Measurements from ENCODE around the gene OSBPL5.

The OSBPL5 gene

DNA sequence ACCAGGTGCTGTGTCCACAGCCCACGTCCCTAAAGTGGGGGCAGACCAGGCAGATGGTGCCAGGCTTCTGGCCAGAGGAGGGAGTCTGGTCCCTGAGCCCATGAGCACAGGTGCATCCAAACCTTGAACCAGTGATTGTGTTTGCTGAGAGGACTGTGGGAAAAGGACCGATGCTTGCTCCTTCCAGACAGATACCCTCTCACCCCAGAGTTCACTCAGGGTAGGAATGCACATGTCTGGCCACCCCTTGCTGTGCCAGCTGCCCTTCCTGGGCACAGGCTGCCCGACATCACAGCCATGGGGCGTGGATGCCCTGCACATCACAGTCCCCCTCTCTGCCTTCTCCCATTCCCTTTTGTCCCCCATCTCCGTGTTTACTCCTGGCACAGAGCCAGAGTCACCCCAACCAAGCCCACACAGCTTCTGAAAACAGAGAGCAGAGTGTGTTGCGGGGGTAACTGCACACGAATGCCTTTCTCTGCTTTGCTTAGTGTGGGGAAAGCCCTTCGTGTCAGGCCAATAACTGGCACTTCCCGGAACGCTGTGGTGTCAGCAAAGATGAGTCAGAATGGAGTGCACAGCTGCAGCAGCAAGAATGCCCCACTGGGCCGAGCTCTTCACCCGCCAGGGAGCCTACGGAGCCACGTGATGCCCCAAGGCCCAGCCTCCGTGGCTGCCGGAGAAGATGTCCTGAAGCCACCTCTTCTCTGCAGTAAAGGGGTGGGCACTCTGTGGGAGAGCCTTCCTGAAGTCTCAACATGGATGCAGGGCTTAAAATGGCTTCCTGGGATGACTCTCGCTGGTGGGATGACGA, 115.5 kb downstream of the OSBPL5 start:
- DNase-seq, result peak; percentile 73

DNA sequence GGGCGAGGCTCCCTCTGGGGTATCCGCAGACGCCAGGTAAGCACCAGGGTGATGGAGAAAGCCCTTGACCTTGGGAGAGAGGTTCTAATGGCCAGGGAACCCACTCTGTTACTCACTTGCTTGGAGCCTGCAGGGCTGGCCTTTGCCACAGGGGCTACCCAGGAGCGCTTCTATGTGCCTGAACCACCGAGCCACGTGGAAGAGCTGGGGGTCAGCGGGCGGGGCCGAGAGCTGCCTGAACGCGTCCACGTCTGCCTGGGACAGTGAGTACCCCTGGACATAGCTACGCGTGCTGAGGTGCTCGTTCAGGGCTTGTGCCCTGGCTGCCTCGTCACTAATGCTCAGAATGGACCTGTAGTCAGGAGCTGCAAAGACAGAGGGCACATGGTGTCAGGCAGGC, 117.5 kb downstream of the OSBPL5 start:
- no peak for DNase-seq

DNA sequence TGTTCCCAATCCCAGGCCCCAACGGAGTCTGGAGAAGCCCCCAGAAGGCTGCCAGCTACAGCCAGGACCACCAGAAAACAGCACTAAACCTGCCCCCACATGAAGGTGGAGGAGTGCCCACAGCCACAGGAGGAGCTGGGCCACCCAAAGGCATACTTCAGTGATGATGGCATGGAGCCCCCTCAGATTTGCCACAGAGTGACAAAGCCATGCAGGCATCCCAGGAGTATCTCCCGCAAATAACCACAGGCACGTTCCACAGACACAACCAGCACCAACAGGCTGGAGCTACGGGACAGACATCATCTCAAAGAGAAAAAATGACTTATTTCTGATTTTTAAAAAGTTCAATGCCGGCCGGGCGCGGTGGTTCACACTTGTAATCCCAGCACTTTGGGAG, 118.5 kb downstream of the OSBPL5 start:
- no peak for DNase-seq

DNA sequence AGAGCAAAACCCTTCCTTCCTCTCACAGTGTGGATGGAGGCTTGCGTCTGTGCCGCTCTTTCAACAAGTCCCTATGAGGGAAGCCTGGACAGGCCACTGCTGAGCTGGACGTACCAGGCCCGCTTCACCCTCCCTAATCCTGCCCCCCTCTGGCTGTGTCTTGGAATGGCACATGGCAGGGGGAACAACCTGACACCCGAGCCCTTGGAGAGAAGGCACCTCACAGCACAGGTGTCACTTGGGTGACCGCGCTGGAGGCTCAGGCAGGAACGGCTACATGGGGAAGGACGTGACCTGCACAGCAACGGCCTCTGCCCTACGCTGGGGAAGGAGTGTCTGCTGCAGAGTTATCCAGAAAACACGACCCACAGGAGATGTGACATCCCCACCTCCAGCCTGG, 118.9 kb downstream of the OSBPL5 start:
- DNase-seq, result no peak

DNA sequence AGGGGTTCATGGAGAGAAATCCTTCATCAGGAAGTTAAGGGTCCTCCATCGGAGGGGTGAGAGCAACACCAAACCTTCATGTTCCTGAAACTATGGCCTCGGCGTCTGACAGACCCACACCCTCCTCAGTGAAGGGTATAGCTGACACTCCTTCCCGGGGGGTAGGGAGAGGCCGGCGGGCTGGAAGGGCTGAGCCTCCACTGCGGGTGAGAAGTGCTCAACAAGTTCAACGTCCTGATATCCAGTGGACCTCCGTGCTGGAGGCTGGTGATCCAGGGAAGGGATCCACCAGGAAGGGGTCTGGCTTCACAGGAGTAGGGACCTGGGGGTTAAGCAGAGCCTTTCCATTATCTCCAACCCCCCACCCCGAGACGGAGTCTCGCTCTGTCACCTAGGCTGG, 120.2 kb downstream of the OSBPL5 start:
- no peak for DNase-seq

DNA sequence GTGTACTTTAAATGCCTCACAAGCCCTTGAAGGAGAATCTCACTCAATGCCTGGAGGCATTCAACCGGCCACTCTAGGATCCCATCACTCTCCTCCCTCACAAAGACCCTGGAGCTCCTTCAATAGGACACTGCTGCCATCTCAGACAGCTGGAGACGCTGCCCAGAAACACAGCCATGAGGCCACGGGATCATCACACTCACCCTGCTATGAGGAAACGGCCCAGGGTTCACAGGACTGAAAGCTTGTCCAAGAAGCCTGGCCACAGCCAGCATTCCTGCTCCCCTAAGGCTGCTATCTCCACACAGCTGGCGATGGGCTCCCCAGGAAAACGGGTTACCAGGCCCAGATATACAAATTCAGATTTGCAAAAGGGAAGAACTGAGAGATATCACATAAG, 121.1 kb downstream of the OSBPL5 start:
- peak; percentile 77 for DNase-seq

DNA sequence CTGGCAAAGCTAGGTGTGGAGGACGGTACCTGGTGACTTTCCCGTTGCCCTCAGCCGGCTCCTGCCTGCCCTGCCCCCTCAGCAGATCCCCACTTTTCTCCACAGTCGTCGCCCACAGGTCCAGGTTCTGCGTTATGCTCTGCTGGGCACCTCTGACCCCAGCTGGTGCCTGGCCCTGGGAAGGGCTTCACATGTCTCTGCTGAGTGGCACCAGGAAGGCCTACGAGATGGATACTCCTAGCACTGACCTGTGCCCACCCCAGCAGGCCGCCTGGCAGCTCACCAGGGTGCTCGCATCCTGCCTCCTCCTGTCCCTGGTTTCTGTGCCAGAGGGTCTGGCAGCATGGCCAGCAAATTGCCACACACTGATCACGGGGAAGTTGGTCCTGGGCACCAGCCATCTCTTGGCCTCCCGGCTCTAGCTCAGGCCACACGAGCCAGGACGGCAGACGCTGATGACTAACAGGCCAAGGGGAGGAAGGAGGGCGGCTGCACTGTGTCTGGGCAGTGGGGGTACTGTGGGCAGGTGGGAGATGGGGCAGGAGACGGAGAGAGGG, 121.7 kb downstream of the OSBPL5 start:
- no peak for DNase-seq

DNA sequence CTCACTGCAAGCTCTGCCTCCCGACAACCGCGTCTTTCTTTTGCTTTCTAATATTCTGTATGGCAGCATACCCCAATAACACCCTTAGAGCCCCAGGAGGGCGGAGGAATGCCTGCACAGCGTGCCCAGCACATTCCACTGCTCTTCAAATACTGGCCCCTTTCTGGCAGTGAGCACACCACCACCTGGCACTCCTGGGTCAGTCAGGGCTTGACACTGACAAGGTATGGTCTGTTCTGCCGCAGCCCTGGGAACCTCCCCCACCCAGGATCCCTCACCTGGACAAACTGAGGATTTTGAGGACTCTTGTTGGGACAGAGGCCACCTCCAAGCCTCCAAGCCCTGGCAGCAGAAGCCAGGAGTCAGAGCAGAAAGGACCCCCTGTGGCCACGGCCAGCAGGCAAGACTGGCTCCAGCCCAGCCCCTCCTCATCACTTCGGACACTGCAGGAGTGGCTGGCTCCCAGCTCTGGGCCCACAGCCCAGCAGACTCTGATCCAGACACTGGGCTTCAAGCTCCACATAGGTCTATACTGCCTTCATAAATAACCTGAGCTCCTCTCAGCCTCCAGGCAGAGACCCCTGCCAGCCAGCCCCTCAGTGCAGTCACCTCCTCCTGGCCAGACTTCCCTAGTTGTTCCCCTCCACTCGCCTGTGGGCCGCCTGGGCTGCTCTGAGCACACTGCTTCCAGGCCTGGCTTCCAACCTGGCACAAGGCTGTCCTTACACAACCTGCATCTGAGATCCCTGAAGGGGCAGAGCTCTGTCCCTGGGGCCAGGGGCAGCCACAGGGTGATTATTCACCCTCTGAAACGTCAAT, 122.4 kb downstream of the OSBPL5 start:
- DNase-seq, result no peak

DNA sequence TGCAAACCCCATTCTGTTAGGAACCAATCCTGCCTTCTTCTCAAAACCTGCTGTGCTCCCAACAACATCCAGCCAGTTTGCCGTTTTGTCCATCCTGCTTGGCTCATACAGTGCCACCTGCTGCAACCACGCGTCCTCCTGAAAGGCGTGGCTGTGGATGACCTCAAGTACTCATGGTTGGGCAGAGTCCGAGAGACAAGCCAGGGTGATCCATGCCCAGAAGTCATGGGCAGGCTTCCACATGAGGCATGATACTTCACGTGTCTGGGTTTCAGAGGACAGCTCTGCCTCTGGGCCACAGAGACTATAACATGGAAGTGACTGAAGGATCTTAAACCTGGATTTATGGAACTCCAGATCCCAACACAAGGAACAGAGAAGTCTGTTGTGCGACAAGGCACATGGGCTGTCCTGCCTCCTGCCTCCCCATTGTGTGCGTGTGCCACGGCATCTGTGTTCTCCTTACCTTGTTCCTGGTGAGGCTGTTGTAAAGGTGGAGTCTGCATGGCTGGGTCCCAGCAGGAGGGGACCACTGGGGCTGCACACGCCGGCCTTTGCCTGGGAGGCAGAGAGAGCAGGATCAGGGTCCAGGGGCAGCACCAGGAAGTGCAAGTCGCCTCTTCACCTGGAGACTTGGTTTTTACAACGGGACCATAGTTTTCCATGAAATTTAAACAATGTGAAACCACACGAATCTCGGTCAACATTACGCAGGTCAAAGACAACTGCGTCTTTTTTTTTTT, 123.2 kb downstream of the OSBPL5 start:
- no peak for DNase-seq

DNA sequence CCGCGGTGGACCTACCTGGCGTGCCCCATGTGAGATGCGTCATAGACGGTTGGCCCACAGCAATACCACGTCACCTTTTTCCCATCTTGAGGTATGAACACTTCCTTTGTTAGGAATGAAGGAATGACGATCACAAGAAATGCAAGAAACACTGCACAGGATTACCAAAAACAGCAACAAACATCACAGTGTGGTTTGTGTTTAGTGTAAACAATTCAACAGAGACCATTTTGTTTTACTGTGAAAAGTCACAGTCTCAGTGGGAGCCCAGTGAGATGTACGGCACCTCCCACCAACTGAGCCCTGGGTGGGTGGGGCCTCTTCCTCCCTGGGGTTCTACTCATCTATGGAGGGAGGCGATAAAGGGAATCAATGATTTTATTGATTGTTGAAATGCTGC, 124.2 kb downstream of the OSBPL5 start:
- DNase-seq, result no peak

DNA sequence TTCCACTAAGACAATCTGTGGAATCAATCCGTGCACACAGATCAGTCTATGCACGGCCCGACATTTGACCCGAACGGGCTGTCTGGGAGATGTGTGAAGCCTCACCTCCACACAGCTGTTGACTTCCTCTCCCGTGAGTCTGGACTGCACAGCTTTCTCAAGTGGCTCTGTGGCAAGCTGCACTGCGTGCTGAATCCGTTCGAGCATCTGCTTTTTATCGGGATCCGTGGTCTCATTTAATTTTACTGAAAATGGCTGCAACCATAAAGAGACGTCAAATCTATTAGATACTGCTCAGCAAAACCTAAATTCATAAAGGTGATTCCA, 127.2 kb downstream of the OSBPL5 start:
- no peak for DNase-seq
